DMS114 treated with DMSO at 0.1 percent for 48 hours (cell line): ENCODE data around the gene ITGB3.

ENCODE experiments used
- DNase-seq: peaks from one replicate; lab custom pipeline; 2025; ENCODE audit not compliant: unreplicated experiment; lab: John Stamatoyannopoulos, UW

ITGB3 gene

GRCh38 chr17:47274319-47275069 lies 20.9 kb downstream of the ITGB3 start:
- no peak for DNase-seq

GRCh38 chr17:47275245-47275984 lies 21.8 kb downstream of the ITGB3 start:
- no peak for DNase-seq

GRCh38 chr17:47276444-47276843 lies 22.8 kb downstream of the ITGB3 start:
- no peak for DNase-seq

GRCh38 chr17:47276868-47277267 lies 23.2 kb downstream of the ITGB3 start:
- no peak for DNase-seq

- no peak for DNase-seq
Measured at GRCh38 chr17:47277921-47278320, 24.3 kb downstream of the ITGB3 start.

- no peak for DNase-seq
Measured at GRCh38 chr17:47278561-47278960, 24.9 kb downstream of the ITGB3 start.

GRCh38 chr17:47279062-47279801 lies 25.6 kb downstream of the ITGB3 start:
- no peak for DNase-seq

GRCh38 chr17:47280072-47280811 lies 26.6 kb downstream of the ITGB3 start:
- DNase-seq = no peak

GRCh38 chr17:47281216-47281615 lies 27.6 kb downstream of the ITGB3 start:
- no peak for DNase-seq

- no peak for DNase-seq
Measured at GRCh38 chr17:47285003-47285402, 31.4 kb downstream of the ITGB3 start.

GRCh38 chr17:47286198-47286914 lies 32.7 kb downstream of the ITGB3 start:
- DNase-seq = no peak

GRCh38 chr17:47287068-47287467 lies 33.4 kb downstream of the ITGB3 start:
- no peak for DNase-seq

- DNase-seq = no peak
Measured at GRCh38 chr17:47287639-47288038, 34.0 kb downstream of the ITGB3 start.

- no peak for DNase-seq
Measured at GRCh38 chr17:47288531-47289116, 35.0 kb downstream of the ITGB3 start.

GRCh38 chr17:47289302-47289701 lies 35.7 kb downstream of the ITGB3 start:
- DNase-seq = no peak

- DNase-seq = no peak
Measured at GRCh38 chr17:47290870-47291241, 37.2 kb downstream of the ITGB3 start.

- DNase-seq = no peak
Measured at GRCh38 chr17:47291242-47291873, 37.7 kb downstream of the ITGB3 start.

GRCh38 chr17:47292206-47292605 lies 38.6 kb downstream of the ITGB3 start:
- DNase-seq = no peak

GRCh38 chr17:47295037-47295873 lies 41.6 kb downstream of the ITGB3 start:
- DNase-seq = no peak
